K562 (cell line): Measurements from ENCODE around the gene GNAZ. TPM values are rescaled to one million over a fixed set of nuclear protein-coding genes. Genes with fewer than 3 reads are reported as not detected.

Experiments used
- ATAC-seq: fragments of 200-7000 bp; cut with Tn5 transposase; 3 replicates; pipeline ENCODE4 v1.9.1; 2020; ENCODE audit warnings: moderate library complexity
- BruUV-seq: library from RNA; stranded (reverse); fragments of 400-500 nt; replicated peaks from 2 replicates; lab custom pipeline; 2021; lab: Mats Ljungman, UMichigan
- CTCF ChIA-PET: fragments of 300-600 bp; formaldehyde crosslinking; extraction: SDS; loops from one replicate; lab custom pipeline; 2021; ENCODE audit warnings: low intra/inter-chr PET ratio; lab: Yijun Ruan, JAX
- POLR2A ChIA-PET: fragments of 300-600, 350-650 bp; sonication (Branson Sonifier 250); formaldehyde crosslinking; extraction: SDS; loops from one replicate; lab custom pipeline; 2021; ENCODE audit warnings: antibody characterized with exemption, inconsistent platforms; lab: Yijun Ruan, JAX
- DNase-seq, 4 experiments: peaks; one replicate each; pipeline versions ENCODE4 v3.0.0 to v3.0.0-alpha.2; 2011 to 2018; ENCODE audit warnings: low spot score in 3 of 4, mixed read lengths in 3 of 4; ENCODE audit errors: extremely low read depth in 1 of 4
- FAIRE-seq: peaks from 2 replicates; lab custom pipeline; 2011; peaks lifted over from hg19 to GRCh38; lab: Jason Lieb, UNC
- H2AFZ ChIP-seq: 2 replicates; pipeline ENCODE4 v1.6.0; 2011; ENCODE audit warnings: low read depth, low read length, control low read depth, inconsistent platforms
- H3K27ac ChIP-seq: fragments of 200-600 bp; 3 replicates; pipeline ENCODE4 v1.8.0; 2011; ENCODE audit warnings: low read depth, mild to moderate bottlenecking, control low read depth, inconsistent platforms, low read length, moderate library complexity, mixed read lengths; ENCODE audit errors: extremely low read depth
- H3K27me3 ChIP-seq, 2 experiments: fragments of 300-600 bp in 1 of 2; 2 replicates in 1 of 2; 3 replicates in 1 of 2; pipeline versions ENCODE4 v1.6.0 to v1.8.0; 2011; ENCODE audit warnings: inconsistent platforms in 2 of 2, low read length in 2 of 2, mild to moderate bottlenecking in 1 of 2, mixed read lengths in 1 of 2, moderate library complexity in 1 of 2; ENCODE audit not compliant: control insufficient read depth in 2 of 2, insufficient read depth in 2 of 2
- H3K36me3 ChIP-seq: fragments of 300-600 bp; 3 replicates; pipeline ENCODE4 v1.8.0; 2011; ENCODE audit warnings: mild to moderate bottlenecking, low read length, inconsistent platforms; ENCODE audit not compliant: control insufficient read depth, insufficient read depth
- H3K4me1 ChIP-seq, 2 experiments: fragments of 200-600 bp in 1 of 2; replicated peaks in 1 of 2; 2 replicates in 1 of 2; 3 replicates in 1 of 2; pipeline versions ENCODE4 v1.5.1 to v1.8.0; 2011; ENCODE audit warnings: inconsistent platforms in 2 of 2, low read length in 2 of 2, mild to moderate bottlenecking in 1 of 2, mixed read lengths in 1 of 2, moderate library complexity in 1 of 2; ENCODE audit not compliant: control insufficient read depth in 2 of 2, insufficient read depth in 2 of 2
- H3K4me2 ChIP-seq: 2 replicates; pipeline ENCODE4 v1.6.1; 2011; ENCODE audit warnings: low read length, control low read depth, inconsistent platforms, mixed read lengths; ENCODE audit not compliant: insufficient read depth
- H3K4me3 ChIP-seq: fragments of 200-600 bp; sonication (generic), shearing (Covaris generic); 2 replicates; pipeline ENCODE4 v1.5.1; 2016; ENCODE audit warnings: control low read depth, inconsistent platforms
- H3K79me2 ChIP-seq: fragments of 200-600 bp; 3 replicates; pipeline ENCODE4 v1.8.0; 2011; ENCODE audit warnings: low read length, inconsistent platforms; ENCODE audit not compliant: control insufficient read depth, insufficient read depth
- H3K9ac ChIP-seq, 2 experiments: 2 replicates each; pipeline versions ENCODE4 v1.6.0 to v1.6.1; 2011; ENCODE audit warnings: low read depth in 2 of 2, low read length in 2 of 2, control low read depth in 1 of 2, inconsistent platforms in 1 of 2, mild to moderate bottlenecking in 1 of 2, mixed read lengths in 1 of 2; ENCODE audit not compliant: insufficient read depth in 1 of 2
- H3K9me1 ChIP-seq: one replicate; pipeline ENCODE4 v1.6.0; 2011; ENCODE audit warnings: inconsistent platforms, mild to moderate bottlenecking, low read length, moderate library complexity; ENCODE audit not compliant: control insufficient read depth, insufficient read depth
- H3K9me3 ChIP-seq: replicated peaks from 2 replicates; pipeline ENCODE4 v1.5.1; 2011; ENCODE audit warnings: low read depth, low read length, inconsistent platforms; ENCODE audit not compliant: control insufficient read depth, insufficient read depth
- H4K20me1 ChIP-seq: replicated peaks from 2 replicates; pipeline ENCODE4 v1.6.1; 2011; ENCODE audit warnings: low read length, inconsistent platforms, mixed read lengths; ENCODE audit not compliant: control insufficient read depth, insufficient read depth
- ATF7 ChIP-seq: fragments of 450-650 bp; IDR thresholded peaks from 2 replicates; pipeline ENCODE4 v1.7.1; 2014; ENCODE audit warnings: mild to moderate bottlenecking, moderate library complexity
- GTF2F1 ChIP-seq: IDR thresholded peaks from 2 replicates; pipeline ENCODE4 v1.6.1; 2011; ENCODE audit warnings: low read depth, low read length, improper control_type of control experiment
- KLF16 ChIP-seq: IDR thresholded peaks from 2 replicates; pipeline ENCODE4 v1.6.1; 2016; ENCODE audit warnings: antibody characterized with exemption
- MAFK ChIP-seq: IDR thresholded peaks from 2 replicates; pipeline ENCODE4 v1.6.1; 2011; ENCODE audit warnings: low read length, improper control_type of control experiment
- PRMT5 ChIP-seq: sonication (generic); formaldehyde crosslinking; IDR thresholded peaks from 2 replicates; pipeline ENCODE4 v1.5.0; 2020; ENCODE audit warnings: missing genetic modification reagents
- RCOR1 ChIP-seq, 2 experiments: IDR thresholded peaks; 2 replicates each; pipeline ENCODE4 v1.6.1; 2012; ENCODE audit warnings: low read depth in 2 of 2, low read length in 2 of 2, borderline replicate concordance in 1 of 2, improper control_type of control experiment in 1 of 2
- SMC3 ChIP-seq: conservative IDR thresholded peaks from 2 replicates; pipeline ENCODE4 v1.6.1; 2011; ENCODE audit warnings: low read depth, low read length, improper control_type of control experiment; ENCODE audit not compliant: insufficient read depth
- SREBF1 ChIP-seq: fragments of 150-350 bp; IDR thresholded peaks from 2 replicates; pipeline ENCODE4 v1.6.1; 2014; ENCODE audit warnings: antibody characterized with exemption, low read depth, low read length, borderline replicate concordance
- ZNF436 ChIP-seq: fragments of 250-450, 450-650 bp; sonication (Bioruptor Pico); formaldehyde crosslinking; IDR thresholded peaks from 2 replicates; pipeline ENCODE4 v1.7.0; 2020; ENCODE audit warnings: mild to moderate bottlenecking
- WGBS: fragments of 100-300 bp; shearing (Covaris generic); methylation state at CpG from one replicate; pipeline ENCODE4 v1.1.6; 2016; ENCODE audit warnings: low coverage, mixed read lengths; ENCODE audit not compliant: insufficient coverage; ENCODE audit errors: missing lambda C conversion rate; 5-methylcytosine and 5-hydroxymethylcytosine counted together
- in situ Hi-C: fragments of 300-500 bp; cut with MboI; formaldehyde crosslinking; loops from 4 replicates; pipeline ENCODE4 v1.15.0; 2018; ENCODE audit warnings: inconsistent platforms, mixed read lengths
- intact Hi-C: fragments of 100-400 bp; cut with micrococcal nuclease; formaldehyde crosslinking; loops from 2 replicates; pipeline ENCODE4 v1.14.2; 2022
- polyA plus RNA-seq, 8 experiments: library from polyadenylated mRNA; depleted of rRNA in 4 of 8; stranded (reverse) in 5 of 8; unstranded in 3 of 8; fragments of >200 nt; fragmentation: Nextera tagmentation in 2 of 8; fragmentation: Illumina TruSeq in 1 of 8; extraction: Ambion mirVana in 2 of 8; extraction: Trizol in 1 of 8; gene quantifications; 2 replicates each; pipeline versions ENCODE4 v1.2.1 to v1.2.3, GENCODE V29; 2011 to 2014; ENCODE audit warnings: inconsistent platforms in 1 of 8, missing spikeins in 1 of 8
- total RNA-seq, 7 experiments: library from RNA; depleted of rRNA in 6 of 7; stranded (reverse); fragments of >200 nt in 6 of 7; fragmentation: Illumina TruSeq in 2 of 7; extraction: Trizol in 2 of 7; gene quantifications; 2 replicates each; pipeline versions ENCODE4 v1.2.1 to v1.2.3, GENCODE V29; 2011 to 2021; ENCODE audit warnings: low replicate concordance in 1 of 7
- TF ChIP-seq, protein P1 (sequence below): fragments of 200-800 bp; sonication (Bioruptor generic); IDR thresholded peaks from 2 replicates; pipeline ENCODE4 v1.6.1; 2017; ENCODE audit warnings: missing genetic modification characterization, missing compliant biosample characterization
- TF ChIP-seq, protein P2 (sequence below): fragments of 150-350 bp; IDR thresholded peaks from 2 replicates; pipeline ENCODE4 v1.6.1; 2014; ENCODE audit warnings: low read depth, mild to moderate bottlenecking, low read length, borderline replicate concordance
- TF ChIP-seq, protein P3 (sequence below): IDR thresholded peaks from 2 replicates; pipeline ENCODE4 v1.6.1; 2016; ENCODE audit warnings: missing genetic modification characterization, missing compliant biosample characterization
- TF ChIP-seq, protein P4 (sequence below): fragments of 450-650 bp; IDR thresholded peaks from 2 replicates; pipeline ENCODE4 v1.6.1; 2016; ENCODE audit warnings: missing biosample characterization, missing genetic modification characterization

The GNAZ gene
- total and polyA plus RNA-seq, 9 of the 15 experiments (the other 6 are each of a cell fraction or from before 2014, with no cell fraction given) = 0.04 to 0.22 (median 0.13) TPM; not detected in 3

GRCh38 chr22:23127788-23128187, 57.5 kb downstream of the GNAZ start:
- Histone ChIP-seq H3K27me3 (peaks cover 54 to 79% of the 10 kb centered on the region in 2 experiments), H3K4me3 (no peak overlapping the region), H2AFZ (no peak overlapping the region), H3K36me3 (no peaks in the 10 kb centered on the region), H3K9me1 (peaks cover 10% of the 10 kb centered on the region), H3K27ac (no peak overlapping the region), H3K9ac (peak overlapping the region in 1 of 2 experiments; percentile 3; a peak in 1 of 4 replicates), H3K4me1 (peaks cover 0 to 9% of the 10 kb centered on the region in 2 experiments; a peak in 2 of 5 replicates), H4K20me1 (peaks cover 64% of the 10 kb centered on the region), H3K9me3 (no peaks in the 10 kb centered on the region), H3K4me2 (no peak overlapping the region), H3K79me2 (no peaks in the 10 kb centered on the region)
- no TSS peak for BruUV-seq
- ChIA-PET POLR2A (interaction anchor here (0.7 to 8.6 kb wide), 19 partner anchors 10 to 470 kb away, joined by 3 to 68 read pairs (median 5); partner anchors contain the start of genes RAB36 and RSPH14), CTCF (interaction anchor here (0.5 to 12.0 kb wide), 18 partner anchors 16 to 340 kb away, joined by 3 to 549 read pairs (median 4); no protein-coding TSS in a partner anchor)
- intact Hi-C loops (loop anchor here (1.0 to 10.0 kb wide), 9 partner anchors 154 to 663 kb away; no protein-coding TSS in a partner anchor), in situ Hi-C loops (loop anchor here (5.0 kb wide), 2 partner anchors 160 to 280 kb away; no protein-coding TSS in a partner anchor)
- ATAC-seq = no peak
- no peak for FAIRE-seq
- WGBS = under 1% methylated on average over 9 of the region's 9 CpGs
- peak in 2 of 4 experiments; percentile 58 for DNase-seq
- TF ChIP-seq ATF7 (no peak), GTF2F1 (peak; percentile 18; the same call in 1 of the 2 replicates), RCOR1 (IDR thresholded peaks at IDR 0.05; ENCODE audit: borderline replicate concordance in 1 of 2, low read depth in 2 of 2, low read length in 2 of 2) (0 out of 4 replicates have a peak, but pooled peaks of 1 of the 2 experiments have one; percentile 29), KLF16 (no peak), ZNF436 (CRISPR knock-in tag) (no peak), MAFK (peak; percentile 31; the same call in 1 of the 2 replicates), PRMT5 (CRISPR knock-in tag) (no peak), SREBF1 (0 out of 2 replicates have a peak, but pooled peaks have one; percentile 3), SMC3 (0 out of 2 replicates have a peak, but pooled peaks have one; percentile 8)
- TF ChIP-seq, protein P1, sequence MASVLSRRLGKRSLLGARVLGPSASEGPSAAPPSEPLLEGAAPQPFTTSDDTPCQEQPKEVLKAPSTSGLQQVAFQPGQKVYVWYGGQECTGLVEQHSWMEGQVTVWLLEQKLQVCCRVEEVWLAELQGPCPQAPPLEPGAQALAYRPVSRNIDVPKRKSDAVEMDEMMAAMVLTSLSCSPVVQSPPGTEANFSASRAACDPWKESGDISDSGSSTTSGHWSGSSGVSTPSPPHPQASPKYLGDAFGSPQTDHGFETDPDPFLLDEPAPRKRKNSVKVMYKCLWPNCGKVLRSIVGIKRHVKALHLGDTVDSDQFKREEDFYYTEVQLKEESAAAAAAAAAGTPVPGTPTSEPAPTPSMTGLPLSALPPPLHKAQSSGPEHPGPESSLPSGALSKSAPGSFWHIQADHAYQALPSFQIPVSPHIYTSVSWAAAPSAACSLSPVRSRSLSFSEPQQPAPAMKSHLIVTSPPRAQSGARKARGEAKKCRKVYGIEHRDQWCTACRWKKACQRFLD (CRISPR knock-in tag) = no peak
- TF ChIP-seq, protein P2, sequence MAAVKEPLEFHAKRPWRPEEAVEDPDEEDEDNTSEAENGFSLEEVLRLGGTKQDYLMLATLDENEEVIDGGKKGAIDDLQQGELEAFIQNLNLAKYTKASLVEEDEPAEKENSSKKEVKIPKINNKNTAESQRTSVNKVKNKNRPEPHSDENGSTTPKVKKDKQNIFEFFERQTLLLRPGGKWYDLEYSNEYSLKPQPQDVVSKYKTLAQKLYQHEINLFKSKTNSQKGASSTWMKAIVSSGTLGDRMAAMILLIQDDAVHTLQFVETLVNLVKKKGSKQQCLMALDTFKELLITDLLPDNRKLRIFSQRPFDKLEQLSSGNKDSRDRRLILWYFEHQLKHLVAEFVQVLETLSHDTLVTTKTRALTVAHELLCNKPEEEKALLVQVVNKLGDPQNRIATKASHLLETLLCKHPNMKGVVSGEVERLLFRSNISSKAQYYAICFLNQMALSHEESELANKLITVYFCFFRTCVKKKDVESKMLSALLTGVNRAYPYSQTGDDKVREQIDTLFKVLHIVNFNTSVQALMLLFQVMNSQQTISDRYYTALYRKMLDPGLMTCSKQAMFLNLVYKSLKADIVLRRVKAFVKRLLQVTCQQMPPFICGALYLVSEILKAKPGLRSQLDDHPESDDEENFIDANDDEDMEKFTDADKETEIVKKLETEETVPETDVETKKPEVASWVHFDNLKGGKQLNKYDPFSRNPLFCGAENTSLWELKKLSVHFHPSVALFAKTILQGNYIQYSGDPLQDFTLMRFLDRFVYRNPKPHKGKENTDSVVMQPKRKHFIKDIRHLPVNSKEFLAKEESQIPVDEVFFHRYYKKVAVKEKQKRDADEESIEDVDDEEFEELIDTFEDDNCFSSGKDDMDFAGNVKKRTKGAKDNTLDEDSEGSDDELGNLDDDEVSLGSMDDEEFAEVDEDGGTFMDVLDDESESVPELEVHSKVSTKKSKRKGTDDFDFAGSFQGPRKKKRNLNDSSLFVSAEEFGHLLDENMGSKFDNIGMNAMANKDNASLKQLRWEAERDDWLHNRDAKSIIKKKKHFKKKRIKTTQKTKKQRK = no peak
- TF ChIP-seq, protein P3, sequence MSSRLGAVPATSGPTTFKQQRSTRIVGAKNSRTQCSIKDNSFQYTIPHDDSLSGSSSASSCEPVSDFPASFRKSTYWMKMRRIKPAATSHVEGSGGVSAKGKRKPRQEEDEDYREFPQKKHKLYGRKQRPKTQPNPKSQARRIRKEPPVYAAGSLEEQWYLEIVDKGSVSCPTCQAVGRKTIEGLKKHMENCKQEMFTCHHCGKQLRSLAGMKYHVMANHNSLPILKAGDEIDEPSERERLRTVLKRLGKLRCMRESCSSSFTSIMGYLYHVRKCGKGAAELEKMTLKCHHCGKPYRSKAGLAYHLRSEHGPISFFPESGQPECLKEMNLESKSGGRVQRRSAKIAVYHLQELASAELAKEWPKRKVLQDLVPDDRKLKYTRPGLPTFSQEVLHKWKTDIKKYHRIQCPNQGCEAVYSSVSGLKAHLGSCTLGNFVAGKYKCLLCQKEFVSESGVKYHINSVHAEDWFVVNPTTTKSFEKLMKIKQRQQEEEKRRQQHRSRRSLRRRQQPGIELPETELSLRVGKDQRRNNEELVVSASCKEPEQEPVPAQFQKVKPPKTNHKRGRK (tag) = no peak
- TF ChIP-seq, protein P4, sequence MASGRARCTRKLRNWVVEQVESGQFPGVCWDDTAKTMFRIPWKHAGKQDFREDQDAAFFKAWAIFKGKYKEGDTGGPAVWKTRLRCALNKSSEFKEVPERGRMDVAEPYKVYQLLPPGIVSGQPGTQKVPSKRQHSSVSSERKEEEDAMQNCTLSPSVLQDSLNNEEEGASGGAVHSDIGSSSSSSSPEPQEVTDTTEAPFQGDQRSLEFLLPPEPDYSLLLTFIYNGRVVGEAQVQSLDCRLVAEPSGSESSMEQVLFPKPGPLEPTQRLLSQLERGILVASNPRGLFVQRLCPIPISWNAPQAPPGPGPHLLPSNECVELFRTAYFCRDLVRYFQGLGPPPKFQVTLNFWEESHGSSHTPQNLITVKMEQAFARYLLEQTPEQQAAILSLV (tag) = no peak
